Activated T-helper 1 cell treated with anti-CD3 and anti-CD28 coated beads, Interleukin-2, amount 50 U/mL, for 16 hours (primary cell): ENCODE data around the gene GPR135.

Source experiments
- DNase-seq, 2 donors: peaks; one replicate each; pipeline ENCODE4 v3.0.0-alpha.2; 2020; ENCODE audit warnings: low read depth in 1 of 2, low spot score in 1 of 2

GPR135 gene, protein sequence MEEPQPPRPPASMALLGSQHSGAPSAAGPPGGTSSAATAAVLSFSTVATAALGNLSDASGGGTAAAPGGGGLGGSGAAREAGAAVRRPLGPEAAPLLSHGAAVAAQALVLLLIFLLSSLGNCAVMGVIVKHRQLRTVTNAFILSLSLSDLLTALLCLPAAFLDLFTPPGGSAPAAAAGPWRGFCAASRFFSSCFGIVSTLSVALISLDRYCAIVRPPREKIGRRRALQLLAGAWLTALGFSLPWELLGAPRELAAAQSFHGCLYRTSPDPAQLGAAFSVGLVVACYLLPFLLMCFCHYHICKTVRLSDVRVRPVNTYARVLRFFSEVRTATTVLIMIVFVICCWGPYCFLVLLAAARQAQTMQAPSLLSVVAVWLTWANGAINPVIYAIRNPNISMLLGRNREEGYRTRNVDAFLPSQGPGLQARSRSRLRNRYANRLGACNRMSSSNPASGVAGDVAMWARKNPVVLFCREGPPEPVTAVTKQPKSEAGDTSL

DNA sequence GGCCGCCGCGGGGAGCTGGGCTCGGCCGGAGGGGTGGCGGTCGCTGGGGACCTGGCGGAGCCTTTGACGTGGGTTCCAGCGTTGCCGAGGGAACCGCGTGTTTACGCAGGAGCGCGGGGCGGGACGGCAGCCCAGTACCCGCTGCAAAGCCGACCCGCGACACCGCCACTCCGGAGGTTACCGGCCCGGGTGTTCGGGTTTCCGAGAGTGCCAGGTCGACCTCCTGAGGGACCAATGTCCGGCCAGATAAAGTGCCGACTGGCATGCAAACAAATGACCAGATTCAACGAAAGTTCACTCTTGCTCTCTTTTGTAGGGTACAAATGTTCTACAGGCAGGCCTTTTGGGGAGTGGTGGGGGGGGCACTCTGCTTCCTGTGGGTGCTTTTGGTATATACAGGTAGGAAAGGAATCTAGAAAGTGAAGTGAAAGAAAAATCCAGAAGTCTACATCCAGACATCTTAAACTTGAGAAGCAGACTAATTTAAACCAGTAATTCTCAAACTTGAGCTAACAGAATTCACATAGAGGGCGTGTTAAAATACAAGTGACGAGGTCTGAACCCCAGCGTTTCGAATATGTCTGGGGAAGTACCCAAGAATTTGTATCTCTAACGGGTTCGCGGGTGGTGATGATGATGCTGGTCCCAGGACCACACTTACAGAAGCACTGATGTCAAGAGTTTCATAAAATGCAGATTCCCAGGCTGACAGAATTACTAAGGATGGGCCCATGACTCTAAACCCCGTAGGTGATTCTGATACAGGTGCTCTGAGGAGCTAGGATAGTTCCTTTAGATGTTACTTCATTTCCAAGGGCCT is at the start of gene GPR135:
GPR135 (minus strand) TSS at position 65 of the 820 bp plus-strand sequence. CDS start 154 bp downstream, outside the sequence.
- DNase-seq: no peak

DNA sequence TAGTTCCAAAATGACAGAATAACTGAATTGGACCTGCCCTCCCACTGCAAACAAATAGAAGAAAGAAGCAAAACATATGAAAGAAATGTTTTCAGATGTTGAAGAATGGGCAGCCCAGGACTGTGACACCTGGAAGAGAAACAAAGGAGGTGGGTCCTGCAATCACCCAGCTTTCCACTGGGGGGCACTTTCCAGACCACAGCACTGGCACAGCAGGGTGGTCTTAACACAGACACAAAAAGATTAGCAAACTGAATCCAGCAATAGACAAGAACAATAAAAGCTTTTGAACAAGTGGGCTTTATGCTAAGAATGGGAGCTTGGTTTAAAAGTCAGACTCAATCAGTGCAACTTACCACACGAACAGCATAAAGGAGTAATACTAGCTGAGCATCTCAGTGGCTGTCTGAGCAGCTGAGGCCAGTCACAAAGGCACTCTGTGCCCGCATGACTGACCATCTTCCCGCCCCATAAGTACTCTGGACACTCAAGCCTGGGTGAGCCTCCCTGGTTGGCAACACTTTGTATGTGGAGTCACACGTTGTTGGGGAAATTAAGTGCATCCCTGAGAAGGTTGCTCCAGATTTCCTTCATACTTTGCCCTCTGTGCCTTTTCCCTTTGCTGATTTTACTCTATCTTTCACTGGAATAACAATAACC is 46.9 kb upstream of the GPR135 start:
- DNase-seq: no peak

DNA sequence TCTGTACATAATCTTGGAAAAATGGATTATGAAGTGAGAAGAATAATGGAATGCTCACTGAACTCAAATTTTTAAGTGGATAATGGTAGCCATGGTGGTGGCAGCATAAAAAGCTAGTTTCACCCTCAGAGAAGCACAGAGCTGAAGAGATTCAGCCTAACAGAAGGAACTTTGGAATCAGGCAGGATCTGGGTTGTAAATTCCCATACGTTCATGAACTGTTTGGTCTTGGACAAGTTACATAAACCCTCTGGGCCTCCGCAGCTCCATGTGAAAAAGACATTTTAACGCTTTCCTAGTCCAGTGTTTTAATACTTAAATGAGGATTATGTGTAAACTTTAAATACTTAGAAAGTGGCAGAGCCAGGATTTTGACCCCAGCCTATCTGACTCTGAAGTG is 45.8 kb upstream of the GPR135 start:
- no peak for DNase-seq

DNA sequence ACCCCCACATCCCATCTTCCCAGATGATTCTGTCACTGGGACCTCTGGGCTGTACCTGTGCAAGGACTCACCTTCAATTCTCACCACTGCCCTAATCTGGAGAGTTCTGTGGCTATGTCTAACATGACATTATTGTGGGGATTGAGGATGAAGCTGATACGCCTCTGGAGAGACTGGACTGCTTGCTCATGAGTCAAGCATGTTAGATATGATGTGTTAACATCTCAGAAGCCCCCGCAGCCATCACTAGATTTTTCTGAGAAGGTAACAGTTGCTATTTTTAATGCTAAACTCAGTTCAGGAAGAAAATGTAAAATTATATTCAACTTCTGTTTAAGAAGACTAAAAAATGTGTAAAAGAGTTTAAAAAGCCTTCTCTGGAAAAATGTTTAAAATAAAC is 44.8 kb upstream of the GPR135 start:
- DNase-seq: no peak

DNA sequence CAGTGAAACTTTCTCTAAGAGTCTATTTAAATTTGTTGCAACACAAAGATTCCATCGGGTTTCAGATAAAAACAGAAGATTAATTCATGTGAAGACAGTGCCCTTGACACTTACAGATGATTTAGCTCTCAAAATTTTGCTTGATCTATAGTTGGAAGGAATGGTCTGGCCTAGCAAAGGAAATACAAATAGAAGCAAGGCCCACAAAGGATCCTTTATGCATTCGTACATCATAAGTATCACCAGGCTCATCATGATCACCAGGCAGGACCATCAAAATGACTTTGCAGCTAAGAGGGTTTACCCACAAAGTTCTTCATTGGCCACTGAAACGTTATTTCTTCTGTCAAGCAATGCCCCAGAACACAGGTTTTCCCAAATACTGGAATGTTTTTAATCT is 43.9 kb upstream of the GPR135 start:
- no peak for DNase-seq

DNA sequence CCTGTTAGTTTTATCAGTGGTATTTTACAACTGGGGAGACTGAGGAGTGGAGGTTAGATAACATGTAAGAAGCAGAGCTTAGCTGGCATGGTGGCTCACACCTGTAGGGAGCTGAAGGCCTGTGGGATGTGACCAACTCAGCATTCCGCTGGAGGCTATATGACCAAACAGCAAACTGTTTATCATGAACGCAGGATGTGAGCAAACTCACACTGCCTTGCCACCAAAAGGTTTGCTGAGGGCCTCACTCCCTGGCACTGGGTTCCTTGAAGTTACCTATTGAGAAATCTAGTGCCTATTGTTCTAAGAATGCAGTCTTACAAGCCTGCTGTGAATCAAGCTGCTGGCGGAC is 42.5 kb upstream of the GPR135 start:
- no peak for DNase-seq

DNA sequence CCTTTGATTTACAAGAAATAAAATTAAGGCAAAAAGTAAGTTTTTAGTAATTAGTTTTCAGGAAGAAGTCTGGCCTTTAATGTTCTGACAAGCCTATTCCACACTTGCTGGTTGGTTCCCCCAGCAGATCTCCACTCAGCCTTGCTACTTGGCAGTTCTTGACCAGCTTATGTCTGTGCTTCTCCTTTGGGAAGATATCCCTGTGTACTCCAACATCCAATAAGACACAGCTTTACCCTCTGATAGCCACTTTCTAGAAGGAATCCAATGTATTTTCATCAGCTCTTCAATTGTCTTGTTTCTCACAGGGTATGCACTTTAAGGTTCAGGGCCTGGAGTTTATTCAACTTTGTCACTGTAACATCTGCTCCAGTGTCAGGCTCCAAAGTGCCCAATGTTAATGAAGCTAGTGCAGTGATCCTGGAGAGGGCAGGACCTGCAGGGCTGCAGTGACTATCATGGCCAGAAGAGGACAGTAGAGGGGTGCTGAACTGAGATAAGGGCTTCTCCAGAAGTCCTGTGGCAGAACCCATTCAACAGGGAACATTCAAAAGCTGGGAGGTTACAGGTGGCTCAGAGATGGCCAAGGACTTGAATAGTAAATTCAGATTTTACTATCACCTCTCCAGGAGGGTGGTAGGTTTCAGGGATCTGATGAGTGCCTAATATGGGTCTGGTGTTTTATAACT is 42.0 kb upstream of the GPR135 start:
- DNase-seq: no peak

DNA sequence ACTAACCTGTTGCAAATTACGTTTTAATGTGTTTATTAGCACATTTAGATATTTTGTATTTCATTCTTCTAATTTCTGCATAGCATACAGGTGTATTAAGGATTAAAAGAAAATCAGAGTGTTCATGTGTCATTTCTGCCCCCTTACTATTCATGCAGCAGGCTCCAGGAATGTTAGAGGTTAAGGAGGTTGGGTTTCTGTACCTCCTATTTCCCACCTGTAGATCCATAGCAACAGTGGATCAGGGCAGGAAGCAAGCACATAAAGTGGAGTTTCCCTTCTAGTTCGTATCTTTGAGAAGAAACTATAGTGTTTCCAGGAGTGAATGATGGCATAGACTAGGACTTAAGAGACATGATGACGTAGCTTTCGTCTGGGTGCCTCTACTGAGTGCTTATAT is 38.1 kb upstream of the GPR135 start:
- no peak for DNase-seq

DNA sequence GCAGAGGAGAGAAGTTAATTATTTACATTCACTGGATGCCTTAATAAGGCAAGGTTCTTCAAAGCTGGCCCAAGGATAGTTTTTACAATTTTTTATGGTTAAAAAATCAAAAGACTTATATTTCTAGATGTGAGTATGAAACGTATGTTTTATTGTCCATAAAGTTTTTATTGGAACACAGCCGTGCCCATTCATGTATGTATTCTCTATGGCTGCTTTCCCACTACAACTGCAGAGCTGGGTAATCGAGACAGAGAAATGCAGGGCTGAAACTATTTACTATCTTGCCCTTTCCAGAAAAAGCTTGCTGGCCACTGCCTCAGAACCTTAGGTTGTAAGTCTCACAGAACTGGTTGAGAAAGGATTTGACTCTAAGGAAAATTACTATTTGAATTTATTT is 35.6 kb upstream of the GPR135 start:
- no peak for DNase-seq

DNA sequence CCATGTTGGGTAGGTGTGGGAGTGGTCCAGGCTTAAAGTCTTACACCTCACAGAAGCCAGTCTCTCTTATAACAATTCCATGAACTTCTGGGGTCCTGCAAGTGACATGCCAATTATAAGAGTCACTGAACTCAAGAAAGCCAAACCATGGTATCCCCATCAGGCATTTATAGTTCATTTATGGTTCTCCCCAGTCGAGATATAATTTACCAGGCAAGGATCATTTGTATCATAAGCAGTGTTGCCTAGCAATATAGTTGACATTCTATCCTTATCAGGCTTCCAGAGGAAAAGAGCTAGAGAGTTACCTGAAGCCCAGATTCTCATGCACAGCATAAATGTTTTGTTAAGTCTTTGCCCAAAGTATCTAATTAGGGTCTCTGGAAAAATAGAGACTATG is 27.2 kb upstream of the GPR135 start:
- no peak for DNase-seq

DNA sequence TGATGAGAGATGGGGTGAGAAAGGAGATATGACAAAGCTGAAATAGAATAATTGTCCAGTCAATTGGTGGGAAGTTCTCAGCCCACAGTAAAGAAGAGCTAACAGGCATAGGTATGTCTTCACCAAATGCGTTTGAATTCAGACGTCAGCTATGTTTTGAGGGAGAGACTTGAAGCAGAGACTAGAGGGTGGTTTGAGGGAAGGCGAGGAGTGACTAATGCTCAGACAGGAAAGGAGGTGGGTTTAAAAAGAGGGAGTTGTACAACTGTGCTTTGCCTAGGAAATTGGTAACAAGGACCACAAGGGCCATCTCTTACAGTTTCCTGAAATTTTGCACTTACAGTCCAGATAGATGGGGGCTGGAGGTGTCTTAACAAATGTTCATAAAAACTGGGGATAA is 25.6 kb upstream of the GPR135 start:
- DNase-seq: no peak

DNA sequence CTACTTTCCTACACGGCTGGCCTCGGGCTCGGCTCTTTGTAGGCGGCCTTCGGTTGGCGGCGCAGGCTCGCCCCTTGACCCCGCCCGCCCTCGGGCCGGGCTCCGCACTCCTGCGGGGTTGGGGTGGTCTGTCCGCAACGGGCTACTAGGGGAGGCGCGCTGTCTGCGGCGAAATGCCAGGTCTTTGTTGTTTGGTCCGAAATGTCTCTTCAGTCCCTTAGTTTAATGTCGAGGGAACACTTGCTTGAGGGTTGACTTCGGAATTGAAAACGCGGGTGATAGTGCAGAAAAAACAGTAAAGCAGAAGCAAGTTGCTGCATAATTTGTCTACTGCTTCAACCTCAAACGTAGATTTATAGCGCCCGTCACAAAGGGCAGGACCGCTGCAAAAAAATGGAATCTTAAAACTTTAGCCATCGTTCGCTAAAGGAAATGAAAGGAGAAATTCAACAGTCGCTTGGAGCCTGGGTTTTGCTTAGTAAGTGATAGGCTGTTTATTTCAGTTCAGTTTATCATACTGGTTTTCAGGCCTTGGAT is 19.5 kb upstream of the GPR135 start:
- DNase-seq: no peak

DNA sequence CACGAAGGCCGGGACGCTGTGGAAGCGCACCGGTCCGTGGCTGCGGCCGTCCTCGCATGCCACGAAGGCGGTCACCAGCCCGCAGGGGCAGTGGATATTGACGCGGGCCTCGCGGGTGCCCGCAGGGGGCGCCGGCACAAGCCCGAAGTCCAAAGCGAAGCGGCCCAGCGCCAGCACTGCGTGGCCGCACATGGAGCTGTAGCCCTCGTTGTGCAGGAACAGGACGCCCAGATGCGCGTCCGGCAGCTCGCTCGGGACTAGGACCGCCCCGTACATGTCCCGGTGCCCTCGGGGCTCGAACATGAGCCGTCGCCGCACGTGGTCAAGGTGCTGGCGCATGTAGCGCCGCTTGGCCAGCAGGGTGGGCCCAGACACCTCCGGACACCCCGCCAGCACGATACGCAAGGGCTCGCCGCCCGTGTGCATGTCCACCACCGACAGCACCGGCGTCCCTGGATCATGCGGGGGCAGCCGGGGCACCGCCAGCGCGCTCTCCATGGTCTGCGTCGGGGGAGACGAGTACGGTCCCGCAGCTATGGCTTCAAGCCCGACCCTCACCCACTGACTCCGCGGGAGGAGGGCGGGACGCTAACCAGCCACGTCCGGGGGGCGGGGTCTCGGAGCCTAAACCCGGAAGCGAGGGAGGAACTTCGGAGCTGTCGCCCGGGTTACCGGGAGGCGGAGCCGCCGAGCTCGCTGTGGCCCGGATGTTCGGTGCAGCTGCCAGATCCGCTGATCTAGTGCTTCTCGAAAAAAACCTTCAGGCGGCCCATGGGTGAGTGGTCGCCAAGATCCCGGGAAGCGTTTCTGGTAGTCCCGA is 18.8 kb upstream of the GPR135 start, which contains the start of the genes JKAMP and L3HYPDH:
JKAMP (plus strand) TSS at position 699 of the 820 bp plus-strand sequence; CDS start at position 772, 73 bp downstream.
L3HYPDH (minus strand) TSS at position 590 of the 820 bp plus-strand sequence; CDS start at position 498, 92 bp downstream.
- DNase-seq: peak; percentile 95

DNA sequence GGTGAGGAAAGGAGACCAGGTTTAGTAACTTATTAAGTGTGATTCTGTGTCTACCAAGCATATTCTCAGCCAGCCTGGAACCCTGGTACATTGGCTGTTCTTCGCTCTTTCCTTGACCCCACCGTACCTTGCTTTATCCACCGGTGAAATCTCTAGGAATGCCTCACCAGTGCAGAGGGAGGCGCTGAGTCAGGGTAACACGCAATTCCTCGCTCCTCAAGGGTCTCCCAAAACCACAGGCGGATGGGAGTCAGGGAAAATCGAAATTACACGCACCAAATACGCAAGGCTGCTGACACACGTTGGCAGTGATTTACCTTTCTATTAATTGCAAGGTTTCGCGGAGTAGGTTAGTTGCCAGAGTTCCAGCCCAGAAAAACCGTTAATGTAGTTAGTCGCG is 18.2 kb upstream of the GPR135 start:
- DNase-seq: no peak

DNA sequence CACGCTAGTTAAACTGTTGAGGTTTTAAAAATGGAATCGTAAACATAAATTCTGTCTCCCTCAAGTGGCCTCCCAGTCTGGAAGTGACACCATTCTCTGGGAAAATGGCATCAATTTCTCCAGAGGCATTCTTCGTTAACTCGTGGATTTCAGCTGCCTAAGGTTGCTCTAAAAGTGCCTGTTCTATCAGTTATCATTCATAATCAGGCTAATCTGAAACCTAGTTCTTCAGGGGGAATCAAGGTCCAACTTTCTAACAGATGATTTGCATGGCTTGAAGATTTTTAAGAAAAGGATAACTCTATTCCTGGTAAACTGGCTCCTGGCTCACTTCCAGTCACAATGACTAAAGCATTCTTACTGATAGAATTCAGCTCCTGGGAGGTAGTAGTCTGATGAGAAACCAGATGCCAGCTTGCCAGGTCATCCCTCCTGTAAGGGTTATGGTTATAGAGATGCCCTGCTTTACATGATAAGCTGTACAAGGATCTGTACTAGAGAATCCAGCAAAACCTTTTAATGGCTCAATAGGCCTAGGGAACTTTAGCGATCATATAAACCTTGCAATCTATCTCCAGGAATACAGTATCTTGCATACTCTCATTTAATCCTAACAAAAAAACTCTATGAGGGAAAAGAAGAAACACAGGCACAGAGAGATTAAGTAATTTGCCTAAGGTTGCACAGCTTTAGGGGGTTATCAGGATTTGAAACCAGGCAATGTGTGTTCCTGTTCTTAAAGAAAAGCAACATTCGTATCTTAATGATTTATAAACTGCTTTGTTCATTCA is 17.6 kb upstream of the GPR135 start:
- no peak for DNase-seq

DNA sequence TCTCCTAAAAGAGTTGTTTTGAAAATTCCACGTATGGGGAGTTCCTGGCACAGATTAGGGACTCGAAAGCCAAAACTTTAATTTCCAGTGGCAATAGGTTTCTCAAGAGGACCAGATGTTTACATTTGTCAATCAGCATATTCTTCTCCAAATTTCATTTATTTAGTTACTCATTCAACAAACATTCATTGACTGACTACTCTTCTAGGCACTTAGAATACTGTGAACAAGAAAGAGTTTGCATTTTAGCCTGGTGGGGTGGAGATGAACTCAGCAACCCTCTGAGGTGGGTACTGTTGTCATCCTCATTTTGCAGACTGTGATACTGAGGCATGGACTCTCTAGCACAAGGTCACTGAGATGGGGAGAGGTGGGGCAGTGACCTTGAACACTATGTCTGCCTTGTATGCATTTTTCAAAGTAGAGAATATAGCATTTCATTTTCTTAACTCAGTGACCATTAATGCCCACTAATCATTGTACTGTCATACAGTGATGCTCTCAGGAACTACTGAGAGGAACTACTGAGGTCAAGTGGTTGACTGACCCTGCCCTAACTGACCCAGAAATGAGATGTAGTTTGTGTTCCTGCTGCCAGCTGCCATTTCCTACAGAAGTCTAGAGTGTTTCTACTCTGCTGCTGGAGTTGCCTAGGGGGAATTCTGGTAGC is 16.8 kb upstream of the GPR135 start:
- DNase-seq: no peak

DNA sequence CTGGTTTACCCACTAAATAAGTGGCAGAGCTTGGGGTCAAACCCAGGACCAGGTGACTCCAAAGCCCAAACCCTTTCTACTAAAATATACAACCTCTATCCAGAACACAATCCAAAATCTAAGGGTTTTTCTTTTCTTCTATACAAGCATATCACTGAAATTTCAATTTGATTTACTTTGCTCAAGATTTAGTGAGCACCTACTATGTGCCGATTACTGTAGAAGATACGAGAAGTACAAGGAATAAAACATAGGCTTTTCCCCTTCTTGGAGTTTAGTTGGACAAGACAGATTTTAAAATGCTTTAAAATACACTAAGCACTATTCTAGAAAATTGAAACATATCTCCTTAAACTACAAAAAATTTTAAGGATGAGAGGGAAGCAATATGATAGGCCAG is 16.2 kb upstream of the GPR135 start:
- DNase-seq: no peak

DNA sequence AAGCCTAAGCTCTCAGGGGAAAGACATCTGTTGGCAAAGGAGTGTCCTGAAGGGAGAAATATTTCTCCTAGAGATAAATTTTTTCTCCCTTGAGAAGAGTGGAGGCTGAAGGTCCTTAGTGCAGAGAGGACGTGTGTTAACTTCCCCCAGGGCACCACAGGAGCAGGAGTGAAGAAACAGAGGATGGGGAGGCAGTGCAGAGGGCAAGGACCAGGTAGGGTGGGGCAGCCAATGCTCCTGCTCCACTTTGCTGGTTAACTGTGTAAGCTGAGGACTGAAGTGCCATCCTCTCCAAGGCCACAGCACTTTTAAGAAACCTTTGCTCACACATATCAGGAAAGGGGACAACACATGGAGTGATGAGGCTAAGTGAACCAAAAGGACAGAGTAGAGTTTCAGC is 15.0 kb upstream of the GPR135 start:
- DNase-seq: no peak
